ENCODE data around the gene FOXA3. TPM values are rescaled to one million over a fixed set of nuclear protein-coding genes. Genes with fewer than 3 reads are reported as not detected.

Gene FOXA3
- total and polyA plus RNA-seq, 2 experiments from 2014 or later: 11.1 to 17.5 TPM

GRCh38 chr19:45824531-45825262, 39.4 kb upstream of the FOXA3 start:
- DNase-seq (ENCODE audit: low spot score): no peak
- Histone ChIP-seq H3F3A (replicated peaks; ENCODE audit: low read depth) (peaks cover 11% of the 10 kb centered on the region; the same call in 1 of the 2 replicates), H3K4me3 (no peak overlapping the region), H3K27me3 (ENCODE audit: insufficient read depth) (no peaks in the 10 kb centered on the region), H3K4me2 (no peak overlapping the region), H3K36me3 (ENCODE audit: insufficient read depth) (peaks cover 7% of the 10 kb centered on the region), H3K79me2 (replicated peaks; ENCODE audit: insufficient read depth) (no peaks in the 10 kb centered on the region), H3K9me2 (ENCODE audit: insufficient read depth) (no peaks in the 10 kb centered on the region), H3K27ac (ENCODE audit: low read depth) (no peak overlapping the region), H3K4me1 (ENCODE audit: insufficient read depth) (0 out of 2 replicates have a peak, but pooled peaks cover 3% of the 10 kb centered on the region), H4K20me1 (replicated peaks; ENCODE audit: insufficient read depth) (no peaks in the 10 kb centered on the region; the same call in 1 of the 2 replicates), H2AFZ (no peak overlapping the region)
- peaks cover 83% of the 10 kb centered on the region for H3K36me3 Mint-ChIP-seq (ENCODE audit: low read depth)
- no peak for TF ChIP-seq ZNF331 (CRISPR knock-in tag; IDR thresholded peaks at IDR 0.05; ENCODE audit: low read depth)
- no peak for TF ChIP-seq CREB1 (CRISPR knock-in tag; IDR thresholded peaks at IDR 0.05; ENCODE audit: low read depth)
- TF ChIP-seq STAT1 (IDR thresholded peaks at IDR 0.05; ENCODE audit: unreplicated experiment): no peak
- no peak for TF ChIP-seq CTCF (conservative IDR thresholded peaks at IDR 0.05; ENCODE audit: low read depth in 2 of 2)
- no peak for TF ChIP-seq POLR2AphosphoS5 (IDR thresholded peaks at IDR 0.05; ENCODE audit: low read depth)
- no peak for TF ChIP-seq ETS1 (IDR thresholded peaks at IDR 0.05)
- TF ChIP-seq NANOG (IDR thresholded peaks at IDR 0.05; ENCODE audit: borderline replicate concordance): no peak
- no peak for TF ChIP-seq JUNB (IDR thresholded peaks at IDR 0.05; ENCODE audit: unreplicated experiment)
- no peak for TF ChIP-seq EZH2 (IDR thresholded peaks at IDR 0.05; ENCODE audit: low read depth, unreplicated experiment)
- no peak for TF ChIP-seq EZH2phosphoT487 (IDR thresholded peaks at IDR 0.05; ENCODE audit: unreplicated experiment)
- no peak for TF ChIP-seq REST (IDR thresholded peaks at IDR 0.05; ENCODE audit: unreplicated experiment)
- TF ChIP-seq, protein P1, sequence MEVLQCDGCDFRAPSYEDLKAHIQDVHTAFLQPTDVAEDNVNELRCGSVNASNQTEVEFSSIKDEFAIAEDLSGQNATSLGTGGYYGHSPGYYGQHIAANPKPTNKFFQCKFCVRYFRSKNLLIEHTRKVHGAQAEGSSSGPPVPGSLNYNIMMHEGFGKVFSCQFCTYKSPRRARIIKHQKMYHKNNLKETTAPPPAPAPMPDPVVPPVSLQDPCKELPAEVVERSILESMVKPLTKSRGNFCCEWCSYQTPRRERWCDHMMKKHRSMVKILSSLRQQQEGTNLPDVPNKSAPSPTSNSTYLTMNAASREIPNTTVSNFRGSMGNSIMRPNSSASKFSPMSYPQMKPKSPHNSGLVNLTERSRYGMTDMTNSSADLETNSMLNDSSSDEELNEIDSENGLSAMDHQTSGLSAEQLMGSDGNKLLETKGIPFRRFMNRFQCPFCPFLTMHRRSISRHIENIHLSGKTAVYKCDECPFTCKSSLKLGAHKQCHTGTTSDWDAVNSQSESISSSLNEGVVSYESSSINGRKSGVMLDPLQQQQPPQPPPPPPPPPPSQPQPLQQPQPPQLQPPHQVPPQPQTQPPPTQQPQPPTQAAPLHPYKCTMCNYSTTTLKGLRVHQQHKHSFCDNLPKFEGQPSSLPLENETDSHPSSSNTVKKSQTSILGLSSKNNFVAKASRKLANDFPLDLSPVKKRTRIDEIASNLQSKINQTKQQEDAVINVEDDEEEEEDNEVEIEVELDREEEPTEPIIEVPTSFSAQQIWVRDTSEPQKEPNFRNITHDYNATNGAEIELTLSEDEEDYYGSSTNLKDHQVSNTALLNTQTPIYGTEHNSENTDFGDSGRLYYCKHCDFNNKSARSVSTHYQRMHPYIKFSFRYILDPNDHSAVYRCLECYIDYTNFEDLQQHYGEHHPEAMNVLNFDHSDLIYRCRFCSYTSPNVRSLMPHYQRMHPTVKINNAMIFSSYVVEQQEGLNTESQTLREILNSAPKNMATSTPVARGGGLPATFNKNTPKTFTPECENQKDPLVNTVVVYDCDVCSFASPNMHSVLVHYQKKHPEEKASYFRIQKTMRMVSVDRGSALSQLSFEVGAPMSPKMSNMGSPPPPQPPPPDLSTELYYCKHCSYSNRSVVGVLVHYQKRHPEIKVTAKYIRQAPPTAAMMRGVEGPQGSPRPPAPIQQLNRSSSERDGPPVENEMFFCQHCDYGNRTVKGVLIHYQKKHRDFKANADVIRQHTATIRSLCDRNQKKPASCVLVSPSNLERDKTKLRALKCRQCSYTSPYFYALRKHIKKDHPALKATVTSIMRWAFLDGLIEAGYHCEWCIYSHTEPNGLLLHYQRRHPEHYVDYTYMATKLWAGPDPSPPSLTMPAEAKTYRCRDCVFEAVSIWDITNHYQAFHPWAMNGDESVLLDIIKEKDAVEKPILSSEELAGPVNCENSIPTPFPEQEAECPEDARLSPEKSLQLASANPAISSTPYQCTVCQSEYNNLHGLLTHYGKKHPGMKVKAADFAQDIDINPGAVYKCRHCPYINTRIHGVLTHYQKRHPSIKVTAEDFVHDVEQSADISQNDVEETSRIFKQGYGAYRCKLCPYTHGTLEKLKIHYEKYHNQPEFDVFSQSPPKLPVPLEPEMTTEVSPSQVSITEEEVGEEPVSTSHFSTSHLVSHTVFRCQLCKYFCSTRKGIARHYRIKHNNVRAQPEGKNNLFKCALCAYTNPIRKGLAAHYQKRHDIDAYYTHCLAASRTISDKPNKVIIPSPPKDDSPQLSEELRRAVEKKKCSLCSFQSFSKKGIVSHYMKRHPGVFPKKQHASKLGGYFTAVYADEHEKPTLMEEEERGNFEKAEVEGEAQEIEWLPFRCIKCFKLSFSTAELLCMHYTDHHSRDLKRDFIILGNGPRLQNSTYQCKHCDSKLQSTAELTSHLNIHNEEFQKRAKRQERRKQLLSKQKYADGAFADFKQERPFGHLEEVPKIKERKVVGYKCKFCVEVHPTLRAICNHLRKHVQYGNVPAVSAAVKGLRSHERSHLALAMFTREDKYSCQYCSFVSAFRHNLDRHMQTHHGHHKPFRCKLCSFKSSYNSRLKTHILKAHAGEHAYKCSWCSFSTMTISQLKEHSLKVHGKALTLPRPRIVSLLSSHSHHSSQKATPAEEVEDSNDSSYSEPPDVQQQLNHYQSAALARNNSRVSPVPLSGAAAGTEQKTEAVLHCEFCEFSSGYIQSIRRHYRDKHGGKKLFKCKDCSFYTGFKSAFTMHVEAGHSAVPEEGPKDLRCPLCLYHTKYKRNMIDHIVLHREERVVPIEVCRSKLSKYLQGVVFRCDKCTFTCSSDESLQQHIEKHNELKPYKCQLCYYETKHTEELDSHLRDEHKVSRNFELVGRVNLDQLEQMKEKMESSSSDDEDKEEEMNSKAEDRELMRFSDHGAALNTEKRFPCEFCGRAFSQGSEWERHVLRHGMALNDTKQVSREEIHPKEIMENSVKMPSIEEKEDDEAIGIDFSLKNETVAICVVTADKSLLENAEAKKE (CRISPR knock-in tag; IDR thresholded peaks at IDR 0.05): no peak
- TF ChIP-seq ZNF114 (CRISPR knock-in tag; IDR thresholded peaks at IDR 0.05): no peak
- peaks cover 15% of the 10 kb centered on the region for H3K27me3 Mint-ChIP-seq (ENCODE audit: insufficient read depth, low read depth, poor library complexity)
- H3K27ac Mint-ChIP-seq: no peak overlapping the region
- no peak overlapping the region; the same call in 2 of the 3 replicates for H3K4me3 Mint-ChIP-seq
- no peaks in the 10 kb centered on the region for H3K9me3 Mint-ChIP-seq
- peaks cover 12% of the 10 kb centered on the region for H3K4me1 Mint-ChIP-seq
- no peak for ATAC-seq
